ENCODE results near the gene PLA2G4E. TPM values are rescaled to one million over a fixed set of nuclear protein-coding genes. Genes with fewer than 3 reads are reported as not detected.

Gene PLA2G4E
- total RNA-seq, 2 donors from 2014 or later: not detected

GRCh38 chr15:42031198-42031915 lies 10.5 kb upstream of the PLA2G4E start:
- Mint-ChIP-seq H3K9me3 (peaks cover 6% of the 10 kb centered on the region), H3K36me3 (ENCODE audit: low read depth) (no peaks in the 10 kb centered on the region), H3K4me3 (no peak overlapping the region), H3K4me1 (peaks cover 5% of the 10 kb centered on the region), H3K27me3 (ENCODE audit: insufficient read depth) (peaks cover 4% of the 10 kb centered on the region), H3K27ac (no peak overlapping the region)
- Histone ChIP-seq H3K36me3 (ENCODE audit: control insufficient read depth, insufficient read depth, low read length) (no peaks in the 10 kb centered on the region), H3K9ac (ENCODE audit: extremely low read depth, low read length, poor library complexity, severe bottlenecking) (no peak overlapping the region), H3K27me3 (ENCODE audit: control insufficient read depth, insufficient read depth, low read length, poor library complexity, severe bottlenecking) (no peaks in the 10 kb centered on the region), H3K4me3 (ENCODE audit: low read length) (no peak overlapping the region), H3K4me1 (ENCODE audit: control insufficient read depth, insufficient read depth, low read length) (no peaks in the 10 kb centered on the region), H3K9me3 (ENCODE audit: control insufficient read depth, low read length) (peaks cover 16% of the 10 kb centered on the region), H3K27ac (ENCODE audit: low read depth, low read length) (no peak overlapping the region)
- DNase-seq: no peak
- 89 to 90% methylated on average over 3 to 5 of the region's 6 CpGs for WGBS, 2 experiments (ENCODE audit: insufficient coverage in 1 of 2, insufficient read length in 1 of 2)
- TF ChIP-seq CTCF (conservative IDR thresholded peaks at IDR 0.05): no peak

- Mint-ChIP-seq H3K4me3 (no peak overlapping the region), H3K4me1 (no peaks in the 10 kb centered on the region), H3K36me3 (ENCODE audit: low read depth) (no peaks in the 10 kb centered on the region), H3K27ac (no peak overlapping the region), H3K27me3 (ENCODE audit: insufficient read depth) (peaks cover 4% of the 10 kb centered on the region), H3K9me3 (peaks cover 42% of the 10 kb centered on the region)
- Histone ChIP-seq H3K4me1 (ENCODE audit: control insufficient read depth, insufficient read depth, low read length) (no peaks in the 10 kb centered on the region), H3K27me3 (ENCODE audit: control insufficient read depth, insufficient read depth, low read length, poor library complexity, severe bottlenecking) (no peaks in the 10 kb centered on the region), H3K9ac (ENCODE audit: extremely low read depth, low read length, poor library complexity, severe bottlenecking) (no peak overlapping the region), H3K4me3 (ENCODE audit: low read length) (no peak overlapping the region), H3K36me3 (ENCODE audit: control insufficient read depth, insufficient read depth, low read length) (no peaks in the 10 kb centered on the region), H3K9me3 (ENCODE audit: control insufficient read depth, low read length) (peaks cover 47% of the 10 kb centered on the region), H3K27ac (ENCODE audit: low read depth, low read length) (no peak overlapping the region)
- 95 to 96% methylated on average over 7 of the region's 7 CpGs for WGBS, 2 experiments (ENCODE audit: insufficient coverage in 1 of 2, insufficient read length in 1 of 2)
- DNase-seq: no peak
- TF ChIP-seq CTCF (conservative IDR thresholded peaks at IDR 0.05): no peak
These were observed 6.7 kb upstream of the PLA2G4E start for GRCh38 chr15:42027521-42027920.

- WGBS, 2 experiments (ENCODE audit: insufficient coverage in 1 of 2, insufficient read length in 1 of 2): 90 to 98% methylated on average over 2 to 3 of the region's 4 CpGs
- H3K9ac ChIP-seq (ENCODE audit: extremely low read depth, low read length, poor library complexity, severe bottlenecking): no peak overlapping the region
- H3K4me3 Mint-ChIP-seq: no peak overlapping the region
- H3K4me1 ChIP-seq (ENCODE audit: control insufficient read depth, insufficient read depth, low read length): no peaks in the 10 kb centered on the region
- H3K36me3 ChIP-seq (ENCODE audit: control insufficient read depth, insufficient read depth, low read length): no peaks in the 10 kb centered on the region
- no peaks in the 10 kb centered on the region for H3K27me3 ChIP-seq (ENCODE audit: control insufficient read depth, insufficient read depth, low read length, poor library complexity, severe bottlenecking)
- H3K27ac ChIP-seq (ENCODE audit: low read depth, low read length): no peak overlapping the region
- H3K27me3 Mint-ChIP-seq (ENCODE audit: insufficient read depth): no peaks in the 10 kb centered on the region
- H3K9me3 Mint-ChIP-seq: peaks cover 57% of the 10 kb centered on the region
- H3K27ac Mint-ChIP-seq: no peak overlapping the region
- no peaks in the 10 kb centered on the region for H3K4me1 Mint-ChIP-seq
- H3K9me3 ChIP-seq (ENCODE audit: control insufficient read depth, low read length): peaks cover 50% of the 10 kb centered on the region
- TF ChIP-seq CTCF (conservative IDR thresholded peaks at IDR 0.05): no peak
- DNase-seq: no peak
- peak overlapping the region; percentile 44 for H3K4me3 ChIP-seq (ENCODE audit: low read length)
- no peaks in the 10 kb centered on the region for H3K36me3 Mint-ChIP-seq (ENCODE audit: low read depth)
These were observed 3.5 kb upstream of the PLA2G4E start for GRCh38 chr15:42024303-42024702.
